Liver (tissue), 9 donors: ENCODE results near the gene LYRM1. TPM values are rescaled to one million over a fixed set of nuclear protein-coding genes. Genes with fewer than 3 reads are reported as not detected.

ENCODE experiments used
- DNase-seq: peaks from one replicate; pipeline ENCODE4 v3.0.0-alpha.2; 2017; ENCODE audit warnings: low spot score
- H3K27ac ChIP-seq, 2 donors: one replicate each; pipeline ENCODE4 v1.7.0; 2013; ENCODE audit warnings: inconsistent platforms in 2 of 2, low read length in 2 of 2, control low read depth in 1 of 2, low read depth in 1 of 2, mild to moderate bottlenecking in 1 of 2
- H3K27me3 ChIP-seq, 4 donors: one replicate each; pipeline versions ENCODE4 v1.6.1 to v1.7.0; 2013; ENCODE audit warnings: low read length in 3 of 4, inconsistent platforms in 1 of 4, mild to moderate bottlenecking in 1 of 4, moderate library complexity in 1 of 4; ENCODE audit not compliant: control insufficient read depth in 4 of 4, insufficient read depth in 4 of 4
- H3K36me3 ChIP-seq, 4 donors: one replicate each; pipeline versions ENCODE4 v1.6.1 to v1.7.0; 2013; ENCODE audit warnings: low read length in 3 of 4, mild to moderate bottlenecking in 3 of 4, low read depth in 1 of 4, moderate library complexity in 1 of 4; ENCODE audit not compliant: control insufficient read depth in 4 of 4, insufficient read depth in 3 of 4
- H3K4me1 ChIP-seq, 4 donors: one replicate each; pipeline versions ENCODE4 v1.6.1 to v1.7.0; 2013; ENCODE audit warnings: low read length in 3 of 4, mild to moderate bottlenecking in 3 of 4, moderate library complexity in 1 of 4; ENCODE audit not compliant: control insufficient read depth in 4 of 4, insufficient read depth in 4 of 4
- H3K4me3 ChIP-seq, 3 donors: one replicate each; pipeline versions ENCODE4 v1.6.1 to v1.7.0; 2013; ENCODE audit warnings: low read length in 3 of 3, control low read depth in 1 of 3, low read depth in 1 of 3, mild to moderate bottlenecking in 1 of 3
- H3K9ac ChIP-seq, 2 donors: one replicate each; pipeline ENCODE4 v1.7.0; 2013; ENCODE audit warnings: low read length in 2 of 2, mild to moderate bottlenecking in 2 of 2, moderate library complexity in 2 of 2, control low read depth in 1 of 2, low read depth in 1 of 2
- H3K9me3 ChIP-seq, 4 donors: one replicate each; pipeline versions ENCODE4 v1.6.1 to v1.7.0; 2013; ENCODE audit warnings: low read length in 3 of 4; ENCODE audit not compliant: control insufficient read depth in 4 of 4
- ATF3 ChIP-seq: IDR thresholded peaks from 2 replicates; pipeline ENCODE4 v1.6.1; 2016; ENCODE audit warnings: antibody characterized with exemption
- CTCF ChIP-seq: fragments of 150-350 bp; IDR thresholded peaks from 2 replicates; pipeline ENCODE4 v1.5.1; 2017; ENCODE audit warnings: improper control_type of control experiment, low read depth, low read length; ENCODE audit not compliant: missing input control
- EGR1 ChIP-seq, 2 donors: IDR thresholded peaks; 2 replicates each; pipeline ENCODE4 v1.6.1; 2016 to 2018; ENCODE audit warnings: antibody characterized with exemption in 2 of 2, low read depth in 2 of 2
- FOXA1 ChIP-seq: IDR thresholded peaks from 2 replicates; pipeline ENCODE4 v1.6.1; 2016; ENCODE audit warnings: antibody characterized with exemption
- FOXA2 ChIP-seq: IDR thresholded peaks from 2 replicates; pipeline ENCODE4 v1.6.1; 2016; ENCODE audit warnings: antibody characterized with exemption
- GABPA ChIP-seq, 2 donors: IDR thresholded peaks in 1 of 2; conservative IDR thresholded peaks in 1 of 2; 2 replicates each; pipeline ENCODE4 v1.6.1; 2016; ENCODE audit warnings: antibody characterized with exemption in 2 of 2, mild to moderate bottlenecking in 1 of 2, moderate library complexity in 1 of 2
- HNF4A ChIP-seq, 2 donors: conservative IDR thresholded peaks; 2 replicates each; pipeline ENCODE4 v1.6.1; 2016; ENCODE audit warnings: antibody characterized with exemption in 2 of 2, mild to moderate bottlenecking in 2 of 2
- HNF4G ChIP-seq: IDR thresholded peaks from 2 replicates; pipeline ENCODE4 v1.6.1; 2016; ENCODE audit warnings: antibody characterized with exemption
- JUND ChIP-seq, 2 donors: IDR thresholded peaks; 2 replicates each; pipeline ENCODE4 v1.6.1; 2016; ENCODE audit warnings: antibody characterized with exemption in 2 of 2
- MAX ChIP-seq: IDR thresholded peaks from 2 replicates; pipeline ENCODE4 v1.6.1; 2016; ENCODE audit warnings: antibody characterized with exemption
- NR2F2 ChIP-seq: IDR thresholded peaks from 2 replicates; pipeline ENCODE4 v1.6.1; 2016; ENCODE audit warnings: antibody characterized with exemption
- RAD21 ChIP-seq, 2 donors: IDR thresholded peaks; 2 replicates each; pipeline ENCODE4 v1.6.1; 2016; ENCODE audit warnings: antibody characterized with exemption in 2 of 2, mild to moderate bottlenecking in 2 of 2
- REST ChIP-seq: IDR thresholded peaks from 2 replicates; pipeline ENCODE4 v1.6.1; 2016; ENCODE audit warnings: antibody characterized with exemption, mild to moderate bottlenecking
- RXRA ChIP-seq, 2 donors: IDR thresholded peaks; 2 replicates each; pipeline ENCODE4 v1.6.1; 2017 to 2018; ENCODE audit warnings: antibody characterized with exemption in 2 of 2, mild to moderate bottlenecking in 1 of 2
- SP1 ChIP-seq: IDR thresholded peaks from 2 replicates; pipeline ENCODE4 v1.6.1; 2018; ENCODE audit warnings: antibody characterized with exemption, mild to moderate bottlenecking
- TAF1 ChIP-seq: conservative IDR thresholded peaks from 2 replicates; pipeline ENCODE4 v1.6.1; 2016; ENCODE audit warnings: antibody characterized with exemption, mild to moderate bottlenecking
- YY1 ChIP-seq: IDR thresholded peaks from 2 replicates; pipeline ENCODE4 v1.6.1; 2016; ENCODE audit warnings: antibody characterized with exemption, mild to moderate bottlenecking
- ZBTB33 ChIP-seq: IDR thresholded peaks from 2 replicates; pipeline ENCODE4 v1.6.1; 2016; ENCODE audit warnings: antibody characterized with exemption
- WGBS: extraction: QIAGEN DNeasy Blood & Tissue Kit; methylation state at CpG from one replicate; pipeline ENCODE4 v1.1.7; 2013; 5-methylcytosine and 5-hydroxymethylcytosine counted together
- polyA plus RNA-seq, 2 donors: library from polyadenylated mRNA; stranded (reverse) in 1 of 2; unstranded in 1 of 2; fragments of 200-250 nt in 1 of 2; fragments of >200 nt in 1 of 2; fragmentation: Nextera tagmentation in 1 of 2; extraction: Ambion mirVana in 1 of 2; gene quantifications; one replicate each; pipeline versions ENCODE4 v1.2.1 to v1.2.3, GENCODE V29; 2013 to 2015
- total RNA-seq, 2 donors: library from RNA; depleted of rRNA; stranded (reverse); fragments of >200 nt; gene quantifications; one replicate each; pipeline ENCODE4 v1.2.3, GENCODE V29; 2014
- donor health status: healthy.
- donor health status: healthy.
- donor health status: healthy.
- donor health status: healthy.
- donor health status: healthy.

The LYRM1 gene
- total and polyA plus RNA-seq, 4 donors = 33.2 to 57.3 (median 50.8) TPM

GRCh38 chr16:20918486-20919239 lies 18.1 kb downstream of the LYRM1 start:
- no peak overlapping the region for H3K9ac ChIP-seq
- no peak overlapping the region for H3K27ac ChIP-seq
- no peak overlapping the region for H3K4me3 ChIP-seq
- peaks cover 2 to 8% (median 5%) of the 10 kb centered on the region in 4 donors for H3K4me1 ChIP-seq
- H3K27me3 ChIP-seq = no peaks in the 10 kb centered on the region
- no peaks in the 10 kb centered on the region for H3K9me3 ChIP-seq
- 52% methylated on average over 4 of the region's 4 CpGs for WGBS
- H3K36me3 ChIP-seq = peaks cover 2 to 4% (median 3%) of the 10 kb centered on the region in 4 donors
- peak; percentile 81 for TF ChIP-seq MAX
- no peak for TF ChIP-seq FOXA2
- TF ChIP-seq GABPA (IDR thresholded peaks at IDR 0.05 in 1 of 2, conservative IDR thresholded peaks at IDR 0.05 in 1 of 2) = no peak
- peak; percentile 21 for TF ChIP-seq NR2F2
- TF ChIP-seq JUND (IDR thresholded peaks at IDR 0.05) = peak; percentile 33 to 51
- peak; percentile 57 for TF ChIP-seq SP1
- no peak for TF ChIP-seq CTCF
- no peak for TF ChIP-seq ZBTB33
- TF ChIP-seq RAD21 (IDR thresholded peaks at IDR 0.05) = peak in 1 of 2 donors; percentile 36
- TF ChIP-seq YY1 = peak; percentile 58
- TF ChIP-seq REST = no peak
- TF ChIP-seq RXRA (IDR thresholded peaks at IDR 0.05) = peak; percentile 58 to 70
- TF ChIP-seq ATF3 = peak; percentile 92
- no peak for TF ChIP-seq TAF1
- TF ChIP-seq HNF4G = peak; percentile 29
- peak; percentile 96 to 97 for TF ChIP-seq EGR1 (IDR thresholded peaks at IDR 0.05; ENCODE audit: low read depth in 2 of 2)
- no peak for TF ChIP-seq FOXA1
- TF ChIP-seq HNF4A (conservative IDR thresholded peaks at IDR 0.05) = peak; percentile 72 to 80
- DNase-seq = no peak
